Measurements from ENCODE around the gene SIGLEC15.

GRCh38 chr18:45861926-45862325 is 36.5 kb downstream of the SIGLEC15 start:
- TF ChIP-seq CTCF (IDR thresholded peaks at IDR 0.05) (no peak), POLR2A (IDR thresholded peaks at IDR 0.05) (no peak)
